Measurements from ENCODE around the gene MAT2B.

The MAT2B gene

DNA sequence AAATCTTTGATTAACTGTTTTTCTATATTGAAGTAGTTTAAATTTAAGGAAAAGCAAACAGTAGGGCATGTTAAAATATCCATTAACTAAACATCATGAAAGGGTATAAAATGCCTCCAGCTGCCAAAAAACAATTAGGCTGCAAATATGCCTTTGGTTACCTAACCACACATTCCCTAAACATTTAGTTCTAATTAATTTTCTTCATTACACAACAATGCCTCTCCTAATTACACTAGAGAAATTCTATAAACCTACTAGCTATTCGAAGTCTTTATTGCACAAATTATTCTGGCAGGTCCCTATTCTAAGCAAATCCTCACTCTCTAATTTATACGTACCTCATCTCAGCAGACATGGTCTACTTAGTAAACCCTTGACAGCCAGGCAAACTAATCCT, 37.4 kb downstream of the MAT2B start:
- DNase-seq = no peak
- in situ Hi-C loops (cut with MboI; ENCODE audit: low pct_unique_long_range_greater_than_20kb, low sequenced_read_pairs) = no loop called here

- in situ Hi-C loops (cut with MboI; ENCODE audit: low pct_unique_long_range_greater_than_20kb, low sequenced_read_pairs) = no loop called here
- DNase-seq = no peak
Measured at GRCh38 chr5:163544041-163544440, 38.6 kb downstream of the MAT2B start.

GRCh38 chr5:163544836-163545235, 39.4 kb downstream of the MAT2B start:
- in situ Hi-C loops (cut with MboI; ENCODE audit: low pct_unique_long_range_greater_than_20kb, low sequenced_read_pairs) = no loop called here
- no peak for DNase-seq

- DNase-seq = no peak
- in situ Hi-C loops (cut with MboI; ENCODE audit: low pct_unique_long_range_greater_than_20kb, low sequenced_read_pairs) = no loop called here
Measured at GRCh38 chr5:163548649-163549048, 43.2 kb downstream of the MAT2B start.

GRCh38 chr5:163551156-163551555, 45.7 kb downstream of the MAT2B start:
- no peak for DNase-seq
- in situ Hi-C loops (cut with MboI; ENCODE audit: low pct_unique_long_range_greater_than_20kb, low sequenced_read_pairs) = loop anchor here (25.0 kb wide), 1 partner anchor 936 kb away; no protein-coding TSS in a partner anchor

- no peak for DNase-seq
- in situ Hi-C loops (cut with MboI; ENCODE audit: low pct_unique_long_range_greater_than_20kb, low sequenced_read_pairs) = loop anchor here (25.0 kb wide), 1 partner anchor 935 kb away; no protein-coding TSS in a partner anchor
Measured at GRCh38 chr5:163552536-163552935, 47.1 kb downstream of the MAT2B start.

GRCh38 chr5:163561339-163561738, 55.9 kb downstream of the MAT2B start:
- no peak for DNase-seq
- in situ Hi-C loops (cut with MboI; ENCODE audit: low pct_unique_long_range_greater_than_20kb, low sequenced_read_pairs) = loop anchor here (25.0 kb wide), 1 partner anchor 926 kb away; no protein-coding TSS in a partner anchor

- no peak for DNase-seq
- in situ Hi-C loops (cut with MboI; ENCODE audit: low pct_unique_long_range_greater_than_20kb, low sequenced_read_pairs) = loop anchor here (25.0 kb wide), 1 partner anchor 925 kb away; no protein-coding TSS in a partner anchor
Measured at GRCh38 chr5:163562071-163562470, 56.7 kb downstream of the MAT2B start.

GRCh38 chr5:163563112-163563511, 57.7 kb downstream of the MAT2B start:
- DNase-seq = no peak
- in situ Hi-C loops (cut with MboI; ENCODE audit: low pct_unique_long_range_greater_than_20kb, low sequenced_read_pairs) = loop anchor here (25.0 kb wide), 1 partner anchor 924 kb away; no protein-coding TSS in a partner anchor

- in situ Hi-C loops (cut with MboI; ENCODE audit: low pct_unique_long_range_greater_than_20kb, low sequenced_read_pairs) = loop anchor here (25.0 kb wide), 1 partner anchor 923 kb away; no protein-coding TSS in a partner anchor
- DNase-seq = no peak
Measured at GRCh38 chr5:163563880-163564279, 58.5 kb downstream of the MAT2B start.

GRCh38 chr5:163564321-163564938, 59.0 kb downstream of the MAT2B start:
- in situ Hi-C loops (cut with MboI; ENCODE audit: low pct_unique_long_range_greater_than_20kb, low sequenced_read_pairs) = loop anchor here (25.0 kb wide), 1 partner anchor 923 kb away; no protein-coding TSS in a partner anchor
- DNase-seq = peak; percentile 72

DNA sequence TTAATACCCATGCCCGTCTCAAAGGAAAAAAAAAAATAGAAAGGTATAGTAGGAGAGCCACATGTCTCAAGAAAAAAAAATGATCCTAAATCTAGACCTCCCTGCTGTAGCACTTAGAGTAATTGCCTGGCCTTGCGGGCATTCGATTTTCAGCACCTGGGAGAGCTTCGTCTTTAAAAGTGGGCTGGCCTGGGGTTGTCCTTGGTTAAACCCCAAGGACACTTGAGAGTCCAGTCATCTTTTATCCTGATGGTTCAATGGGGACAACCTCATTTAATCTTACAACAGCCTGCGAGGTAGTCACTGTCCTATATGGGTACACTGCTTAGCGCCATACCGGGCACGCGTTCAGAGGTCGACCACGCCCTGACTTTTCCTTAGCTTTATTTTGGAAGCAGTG, 60.1 kb downstream of the MAT2B start:
- peak; percentile 26 for DNase-seq
- in situ Hi-C loops (cut with MboI; ENCODE audit: low pct_unique_long_range_greater_than_20kb, low sequenced_read_pairs) = loop anchor here (25.0 kb wide), 1 partner anchor 922 kb away; no protein-coding TSS in a partner anchor

GRCh38 chr5:163565931-163566608, 60.7 kb downstream of the MAT2B start:
- peak; percentile 47 for DNase-seq
- in situ Hi-C loops (cut with MboI; ENCODE audit: low pct_unique_long_range_greater_than_20kb, low sequenced_read_pairs) = loop anchor here (25.0 kb wide), 1 partner anchor 921 kb away; no protein-coding TSS in a partner anchor

DNA sequence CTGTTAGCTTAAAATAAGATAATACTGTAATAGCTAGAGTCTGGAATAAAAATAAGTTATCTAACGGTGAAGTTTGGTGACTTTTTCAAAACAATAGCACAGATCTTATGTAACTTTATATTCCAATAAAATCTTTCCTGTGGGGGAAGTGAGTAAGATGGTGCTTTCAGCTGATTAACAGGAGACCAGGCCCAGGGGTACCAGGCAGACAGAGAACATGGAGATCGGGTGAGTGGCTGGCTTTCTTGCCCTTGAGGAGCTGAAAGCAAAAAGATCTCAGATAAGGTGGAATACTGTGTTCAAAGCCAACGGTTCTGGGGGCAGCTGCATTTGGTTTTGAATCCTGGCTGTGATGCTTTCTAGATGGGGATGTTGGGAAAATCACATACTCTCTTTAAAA, 61.3 kb downstream of the MAT2B start:
- DNase-seq = no peak
- in situ Hi-C loops (cut with MboI; ENCODE audit: low pct_unique_long_range_greater_than_20kb, low sequenced_read_pairs) = loop anchor here (25.0 kb wide), 1 partner anchor 921 kb away; no protein-coding TSS in a partner anchor

DNA sequence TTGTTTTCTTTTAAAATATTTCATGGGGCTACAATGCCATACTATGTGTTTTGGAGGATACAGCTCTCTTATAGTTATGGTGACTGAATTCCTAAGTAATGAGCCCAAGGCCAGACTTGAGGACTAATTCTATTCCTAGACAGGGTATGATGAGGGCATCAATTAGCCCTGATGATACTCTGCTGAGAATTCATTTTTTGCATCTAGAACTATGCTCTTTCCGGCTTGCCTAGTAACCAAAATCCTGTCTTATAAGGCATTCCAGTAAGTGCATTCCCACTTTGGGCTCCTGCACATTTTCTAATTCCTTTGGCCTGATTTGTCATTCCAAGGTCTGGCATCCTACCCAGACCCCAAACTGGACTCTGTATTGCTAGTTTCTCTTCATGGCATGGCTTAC, 62.4 kb downstream of the MAT2B start:
- in situ Hi-C loops (cut with MboI; ENCODE audit: low pct_unique_long_range_greater_than_20kb, low sequenced_read_pairs) = loop anchor here (25.0 kb wide), 1 partner anchor 919 kb away; no protein-coding TSS in a partner anchor
- DNase-seq = no peak
